T-helper 2 cell treated with Interferon-gamma antibody and Interleukin-4, amounts not matched to agents 5 μg/mL and 100 μg/mL, for 36 hours (primary cell): ENCODE results near the gene MAP3K14.
"Not testable (repeated sequence)": the region's sequence is repeated elsewhere in the genome, so short reads cannot be mapped to it uniquely, and the experiment has no call there.

Experiments
- DNase-seq: peaks from one replicate; pipeline ENCODE4 v3.0.0; 2021; ENCODE audit warnings: low spot score
- H3K27ac Mint-ChIP-seq: one replicate; pipeline ENCODE4 v1.8.0; 2021; ENCODE audit warnings: mild to moderate bottlenecking, mixed read lengths
- H3K27me3 Mint-ChIP-seq: one replicate; pipeline ENCODE4 v1.8.0; 2021; ENCODE audit warnings: low read depth, mixed read lengths
- H3K36me3 Mint-ChIP-seq: one replicate; pipeline ENCODE4 v1.8.0; 2021; ENCODE audit warnings: low read depth, mixed read lengths
- H3K4me1 Mint-ChIP-seq: one replicate; pipeline ENCODE4 v1.8.0; 2021; ENCODE audit warnings: low read depth, mixed read lengths
- H3K4me3 Mint-ChIP-seq: one replicate; pipeline ENCODE4 v1.8.0; 2022; ENCODE audit warnings: mild to moderate bottlenecking, moderate library complexity, mixed read lengths
- H3K9me3 Mint-ChIP-seq: one replicate; pipeline ENCODE4 v1.8.0; 2021; ENCODE audit warnings: mixed read lengths

The MAP3K14 gene

DNA sequence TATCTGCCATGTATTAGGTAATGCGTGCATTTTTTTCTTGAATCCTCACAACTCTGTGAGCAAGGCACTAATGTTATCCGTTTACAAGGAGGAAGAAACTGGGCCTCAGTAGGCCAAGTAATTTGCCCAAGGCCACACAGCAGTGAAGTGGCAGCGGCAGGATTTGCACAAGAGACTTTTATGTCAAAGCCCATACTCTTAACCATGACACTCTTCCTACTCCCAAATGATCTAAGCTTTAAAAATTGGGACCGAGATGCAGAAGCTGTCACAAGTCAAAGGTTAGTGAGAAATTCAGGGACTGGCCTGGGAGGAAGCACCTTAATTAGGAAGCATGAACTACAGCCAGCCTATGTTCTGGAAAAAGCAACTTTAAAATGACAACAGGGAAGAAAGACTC, 10.7 kb downstream of the MAP3K14 start:
- no peak for DNase-seq
- Mint-ChIP-seq H3K4me3 (peak overlapping the region; percentile 34), H3K9me3 (no peaks in the 10 kb centered on the region), H3K36me3 (peaks cover 48% of the 10 kb centered on the region), H3K27me3 (no peaks in the 10 kb centered on the region), H3K27ac (peak overlapping the region; percentile 82), H3K4me1 (peaks cover 64% of the 10 kb centered on the region)

DNA sequence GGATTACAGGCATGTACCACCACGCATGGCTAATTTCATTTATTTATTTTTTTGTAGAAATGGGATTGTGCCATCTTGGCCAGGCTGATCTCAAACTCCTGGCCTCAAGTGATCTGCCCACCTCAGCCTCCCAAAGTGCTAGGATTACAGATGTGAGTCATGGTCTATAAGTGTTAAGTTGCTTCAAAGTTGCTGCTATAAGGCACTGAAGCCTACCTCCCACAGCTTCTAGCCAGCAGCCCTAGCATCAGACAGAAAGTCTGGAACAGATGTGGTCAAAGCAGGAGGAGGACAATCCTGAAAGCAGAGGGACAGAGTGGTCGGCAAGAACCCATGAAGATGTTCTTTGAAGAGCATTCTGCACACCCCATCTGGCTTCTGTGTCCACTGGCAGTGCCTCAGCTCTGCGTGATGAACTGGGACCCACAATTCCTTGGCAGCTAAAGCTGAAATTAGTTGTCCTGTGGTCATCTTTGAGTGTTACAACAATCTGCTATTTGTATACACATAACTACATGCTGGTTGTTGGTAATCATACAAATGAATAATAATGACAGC, 11.2 kb downstream of the MAP3K14 start:
- Mint-ChIP-seq H3K27me3 (no peaks in the 10 kb centered on the region), H3K36me3 (peaks cover 44% of the 10 kb centered on the region), H3K4me1 (peaks cover 62% of the 10 kb centered on the region), H3K27ac (peak overlapping the region; percentile 82), H3K4me3 (peak overlapping the region; percentile 34), H3K9me3 (no peaks in the 10 kb centered on the region)
- DNase-seq, result no peak

DNA sequence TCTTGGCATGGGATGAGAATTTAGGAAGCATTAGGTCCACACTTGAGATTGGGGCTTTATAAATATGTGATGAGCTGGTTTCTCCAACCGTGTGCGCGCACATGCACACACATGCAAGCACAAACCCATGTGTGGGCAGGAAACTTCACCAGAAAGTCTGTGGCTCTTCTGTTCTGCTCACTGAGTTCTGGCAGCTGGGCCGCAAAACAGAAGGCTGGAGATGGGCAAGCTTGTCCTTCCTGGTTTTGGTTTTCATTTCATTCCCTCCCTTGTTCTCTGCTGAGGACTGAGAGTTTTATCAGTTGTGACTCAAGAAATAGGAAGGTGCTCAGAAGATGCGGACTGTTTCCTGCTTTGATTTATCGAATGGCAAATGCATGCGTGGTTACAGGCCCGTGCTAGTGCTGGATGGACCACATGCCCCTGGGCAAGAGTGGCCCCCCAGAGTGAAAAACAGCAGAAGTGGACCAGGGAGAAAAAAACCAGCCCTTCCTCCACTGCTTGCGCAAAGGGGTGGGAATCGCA, 14.1 kb downstream of the MAP3K14 start:
- DNase-seq, result peak; percentile 64
- Mint-ChIP-seq H3K27ac (peak overlapping the region; percentile 86), H3K27me3 (no peaks in the 10 kb centered on the region), H3K9me3 (no peaks in the 10 kb centered on the region), H3K4me3 (peak overlapping the region; percentile 81), H3K36me3 (peaks cover 35% of the 10 kb centered on the region), H3K4me1 (peaks cover 66% of the 10 kb centered on the region)

DNA sequence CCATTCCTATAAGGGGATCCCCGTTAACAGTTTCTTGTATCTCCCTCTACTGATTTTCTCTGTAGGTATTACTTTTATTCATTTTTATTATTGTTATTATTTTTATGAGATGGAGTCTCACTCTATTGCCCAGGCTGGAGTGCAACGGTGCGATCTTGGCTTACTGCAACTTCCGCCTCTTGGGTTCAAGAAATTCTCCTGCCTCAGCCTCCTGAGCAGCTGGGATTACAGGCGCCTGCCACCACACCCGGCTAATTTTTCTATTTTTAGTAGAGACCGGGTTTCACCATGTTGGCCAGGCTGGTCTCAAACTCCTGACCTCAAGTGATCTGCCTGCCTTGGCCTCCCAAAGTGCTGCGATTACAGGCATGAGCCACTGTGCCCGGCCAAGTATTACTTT, 14.6 kb downstream of the MAP3K14 start:
- H3K27ac Mint-ChIP-seq, result peak overlapping the region; percentile 86
- not testable (repeated sequence) for DNase-seq, H3K9me3 Mint-ChIP-seq, H3K27me3 Mint-ChIP-seq
- peaks cover 32% of the 10 kb centered on the region for H3K36me3 Mint-ChIP-seq
- peak overlapping the region; percentile 81 for H3K4me3 Mint-ChIP-seq
- peaks cover 64% of the 10 kb centered on the region for H3K4me1 Mint-ChIP-seq

DNA sequence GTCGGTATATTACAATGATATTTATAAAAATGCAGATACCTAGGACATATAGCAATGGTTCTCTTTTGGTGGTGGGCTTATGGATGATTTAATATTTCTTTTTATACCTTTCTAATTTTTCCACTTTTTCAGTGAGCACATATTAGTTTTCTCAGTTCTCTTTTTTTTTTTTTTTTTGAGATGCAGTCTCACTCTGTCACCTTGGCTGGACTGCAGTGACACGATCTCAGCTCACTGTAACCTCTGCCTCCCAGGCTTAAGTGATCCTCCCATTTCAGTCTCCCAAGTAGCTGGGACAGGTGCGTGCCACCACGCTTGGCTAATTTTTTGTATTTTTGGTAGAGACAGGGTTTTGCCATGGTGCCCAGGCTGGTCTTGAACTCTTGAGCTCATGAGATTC, 15.1 kb downstream of the MAP3K14 start:
- no peaks in the 10 kb centered on the region for H3K27me3 Mint-ChIP-seq
- H3K9me3 Mint-ChIP-seq, result no peaks in the 10 kb centered on the region
- peaks cover 68% of the 10 kb centered on the region for H3K4me1 Mint-ChIP-seq
- H3K4me3 Mint-ChIP-seq, result no peak overlapping the region
- no peak for DNase-seq
- peaks cover 36% of the 10 kb centered on the region for H3K36me3 Mint-ChIP-seq
- no peak overlapping the region for H3K27ac Mint-ChIP-seq

DNA sequence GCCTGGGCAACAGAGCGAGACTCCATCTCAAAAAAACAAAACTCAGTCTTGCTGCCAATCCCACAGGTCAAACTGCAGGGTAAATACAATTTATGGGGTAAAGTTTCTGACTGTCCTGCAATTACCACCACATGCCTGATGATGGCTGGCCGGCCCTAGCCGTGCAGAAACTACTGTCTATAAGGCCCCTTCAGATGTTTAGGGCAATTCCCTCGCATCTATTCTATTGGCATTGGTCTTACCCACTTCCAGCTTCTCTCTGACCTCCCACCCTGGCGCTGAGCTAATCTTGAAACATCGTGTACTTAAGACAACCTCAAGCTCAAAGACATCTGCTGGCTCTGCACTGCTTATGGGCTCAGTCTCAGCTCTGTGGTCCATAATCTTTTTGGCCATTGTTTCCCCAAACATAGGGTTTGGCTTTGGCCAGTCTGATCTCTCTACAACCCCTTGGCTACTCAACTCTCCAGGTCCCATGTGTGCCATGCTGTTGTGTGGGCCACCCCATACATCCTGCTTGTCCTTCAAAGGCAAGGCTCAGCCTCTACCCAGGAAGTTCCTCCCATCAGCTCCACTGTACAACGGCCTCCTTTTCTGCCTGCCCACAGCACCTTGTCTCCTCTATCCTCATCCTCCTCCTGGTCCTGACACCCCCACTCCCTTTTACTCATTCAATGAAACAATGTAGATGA, 16.6 kb downstream of the MAP3K14 start:
- peak overlapping the region; percentile 62 for H3K27ac Mint-ChIP-seq
- peaks cover 39% of the 10 kb centered on the region for H3K36me3 Mint-ChIP-seq
- peak overlapping the region; percentile 2 for H3K4me3 Mint-ChIP-seq
- H3K9me3 Mint-ChIP-seq, result no peaks in the 10 kb centered on the region
- H3K27me3 Mint-ChIP-seq, result no peaks in the 10 kb centered on the region
- peaks cover 71% of the 10 kb centered on the region for H3K4me1 Mint-ChIP-seq
- DNase-seq, result no peak

DNA sequence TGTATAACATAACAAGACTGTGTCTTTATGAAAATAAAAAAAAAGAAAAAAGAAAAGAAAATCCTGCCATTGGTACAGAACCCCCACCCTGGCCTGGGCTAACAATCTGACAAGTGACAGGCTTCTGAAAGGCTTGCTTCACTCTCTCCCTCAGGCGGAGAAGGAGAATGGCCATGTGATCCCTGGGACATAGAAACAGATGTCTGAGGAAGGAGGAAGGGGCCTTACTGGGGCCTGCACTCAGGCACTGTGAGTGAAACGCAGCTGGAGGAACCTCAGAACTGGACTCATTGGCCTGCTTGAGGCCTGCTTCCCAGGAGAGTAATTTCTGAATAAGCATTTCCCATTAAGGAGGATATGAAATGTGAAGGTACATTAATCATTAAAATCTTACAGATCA, 17.5 kb downstream of the MAP3K14 start:
- peaks cover 68% of the 10 kb centered on the region for H3K4me1 Mint-ChIP-seq
- no peak for DNase-seq
- H3K4me3 Mint-ChIP-seq, result no peak overlapping the region
- H3K9me3 Mint-ChIP-seq, result no peaks in the 10 kb centered on the region
- H3K27me3 Mint-ChIP-seq, result no peaks in the 10 kb centered on the region
- H3K27ac Mint-ChIP-seq, result peak overlapping the region; percentile 55
- H3K36me3 Mint-ChIP-seq, result peaks cover 36% of the 10 kb centered on the region

DNA sequence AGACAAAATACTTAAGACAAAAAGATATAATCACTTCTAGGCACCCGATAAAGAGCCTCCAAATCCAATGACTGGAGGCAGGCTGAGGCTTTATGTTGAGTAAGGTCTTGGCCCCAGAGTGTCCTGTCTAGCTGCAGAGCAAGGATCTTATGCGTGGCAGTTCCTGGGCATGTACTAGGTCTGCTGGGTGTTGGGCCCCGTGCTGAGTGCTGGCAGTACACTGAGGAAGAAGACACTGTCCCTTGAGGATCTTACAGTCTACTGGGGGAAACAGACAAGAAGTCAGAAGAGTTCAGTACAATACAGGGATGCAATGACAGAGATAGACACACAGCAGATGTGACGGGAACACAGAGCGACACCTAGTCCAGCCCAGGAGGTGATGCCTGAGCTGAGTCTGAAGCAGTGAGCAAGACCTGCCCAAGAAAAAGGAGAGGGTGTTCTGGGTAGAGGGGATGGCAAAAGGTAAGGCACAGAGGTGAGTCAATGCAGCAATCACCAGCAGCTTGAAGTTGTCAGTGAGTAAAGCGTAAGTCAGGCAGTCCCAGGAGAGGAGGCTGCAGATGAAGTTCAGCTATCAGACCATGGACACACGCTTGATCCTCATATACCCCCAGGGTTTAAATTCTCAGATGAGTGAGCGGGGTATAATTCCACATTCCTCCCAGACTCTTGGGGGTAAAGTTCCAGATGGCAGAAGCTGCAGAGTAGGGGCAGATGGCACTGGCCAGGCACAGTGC, 18.1 kb downstream of the MAP3K14 start:
- DNase-seq, result no peak
- Mint-ChIP-seq H3K27me3 (no peaks in the 10 kb centered on the region), H3K27ac (peak overlapping the region; percentile 55), H3K9me3 (no peaks in the 10 kb centered on the region), H3K36me3 (peaks cover 37% of the 10 kb centered on the region), H3K4me1 (peaks cover 73% of the 10 kb centered on the region), H3K4me3 (no peak overlapping the region)

DNA sequence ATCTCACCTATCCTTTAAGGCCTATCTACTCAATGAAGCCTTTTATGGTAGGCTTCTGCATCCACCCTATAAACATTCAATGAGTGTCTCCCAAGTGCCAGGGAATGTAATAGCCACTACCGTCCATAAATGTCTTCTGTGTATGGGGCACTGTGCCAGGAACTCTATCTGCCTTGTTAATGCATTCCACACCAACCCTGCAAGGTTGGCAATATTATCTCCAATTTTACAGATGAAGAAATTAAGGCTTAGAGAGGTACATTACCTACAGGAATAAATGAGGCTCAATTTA, 20.0 kb downstream of the MAP3K14 start:
- H3K36me3 Mint-ChIP-seq, result peaks cover 37% of the 10 kb centered on the region
- H3K9me3 Mint-ChIP-seq, result no peaks in the 10 kb centered on the region
- peak overlapping the region; percentile 51 for H3K4me3 Mint-ChIP-seq
- DNase-seq, result no peak
- no peaks in the 10 kb centered on the region for H3K27me3 Mint-ChIP-seq
- peaks cover 68% of the 10 kb centered on the region for H3K4me1 Mint-ChIP-seq
- peak overlapping the region; percentile 73 for H3K27ac Mint-ChIP-seq

DNA sequence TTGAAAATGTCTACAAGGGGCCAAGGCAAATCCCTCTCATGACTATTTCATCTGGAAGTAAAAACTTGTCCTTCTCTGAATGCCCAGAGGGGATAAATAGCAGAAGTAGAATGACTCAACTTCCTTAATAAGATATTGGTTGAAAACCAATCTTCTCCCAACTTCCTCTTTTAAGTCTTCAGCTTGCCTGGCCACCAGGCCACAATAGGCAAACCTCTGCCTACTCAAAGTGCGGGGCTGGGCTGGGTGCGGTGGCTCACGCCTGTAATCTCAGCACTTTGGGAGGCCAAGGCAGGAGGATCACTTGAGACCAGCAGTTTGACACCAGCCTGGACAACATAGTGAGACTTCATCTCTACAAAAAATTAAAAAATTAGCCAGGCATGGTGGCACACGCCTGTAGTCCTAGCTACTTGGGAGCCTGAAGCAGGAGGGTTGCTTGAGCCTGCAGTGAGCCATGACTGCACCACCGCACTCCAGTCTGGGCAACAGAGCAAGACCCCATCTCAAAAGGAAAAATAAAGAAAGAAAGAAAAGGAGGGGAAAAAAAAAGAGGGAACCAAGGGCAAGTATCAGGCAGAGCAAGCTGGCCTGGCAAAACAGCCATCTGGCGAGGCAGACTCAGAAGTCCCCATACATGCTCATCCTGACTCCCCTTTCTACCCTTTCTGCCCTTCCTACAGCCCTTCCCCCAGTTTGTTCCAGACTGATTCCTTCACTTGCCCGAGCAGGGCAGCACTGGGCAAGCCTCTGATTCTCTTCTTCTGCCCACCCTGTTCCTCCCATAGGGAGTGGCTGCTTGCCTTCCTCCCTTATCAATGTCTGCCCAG, 20.6 kb downstream of the MAP3K14 start:
- peak overlapping the region; percentile 73 for H3K27ac Mint-ChIP-seq
- peaks cover 37% of the 10 kb centered on the region for H3K36me3 Mint-ChIP-seq
- no peaks in the 10 kb centered on the region for H3K27me3 Mint-ChIP-seq
- H3K4me3 Mint-ChIP-seq, result peak overlapping the region; percentile 51
- no peak for DNase-seq
- H3K9me3 Mint-ChIP-seq, result no peaks in the 10 kb centered on the region
- peaks cover 64% of the 10 kb centered on the region for H3K4me1 Mint-ChIP-seq

DNA sequence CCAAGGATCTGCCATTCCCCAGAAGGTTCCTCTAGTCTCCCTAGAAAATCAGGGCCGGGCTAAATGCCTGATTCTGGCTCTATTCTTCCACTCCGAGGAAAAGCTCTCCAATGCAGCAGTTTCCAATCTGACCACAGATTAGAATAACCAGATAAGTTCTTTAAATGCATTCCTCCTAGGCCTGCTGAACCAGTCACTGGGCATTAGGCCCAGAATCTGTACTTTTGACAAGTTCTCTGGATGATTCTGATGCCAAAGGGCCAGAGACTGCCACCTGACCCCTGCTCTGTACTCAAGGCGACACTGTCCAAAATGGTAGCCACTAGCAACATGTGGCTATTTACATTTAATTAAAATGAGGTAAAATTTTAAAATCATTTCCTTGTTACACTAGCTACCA, 22.3 kb downstream of the MAP3K14 start:
- Mint-ChIP-seq H3K9me3 (no peaks in the 10 kb centered on the region), H3K4me3 (no peak overlapping the region), H3K36me3 (peaks cover 43% of the 10 kb centered on the region), H3K27ac (no peak overlapping the region), H3K27me3 (no peaks in the 10 kb centered on the region), H3K4me1 (peaks cover 65% of the 10 kb centered on the region)
- DNase-seq, result no peak

DNA sequence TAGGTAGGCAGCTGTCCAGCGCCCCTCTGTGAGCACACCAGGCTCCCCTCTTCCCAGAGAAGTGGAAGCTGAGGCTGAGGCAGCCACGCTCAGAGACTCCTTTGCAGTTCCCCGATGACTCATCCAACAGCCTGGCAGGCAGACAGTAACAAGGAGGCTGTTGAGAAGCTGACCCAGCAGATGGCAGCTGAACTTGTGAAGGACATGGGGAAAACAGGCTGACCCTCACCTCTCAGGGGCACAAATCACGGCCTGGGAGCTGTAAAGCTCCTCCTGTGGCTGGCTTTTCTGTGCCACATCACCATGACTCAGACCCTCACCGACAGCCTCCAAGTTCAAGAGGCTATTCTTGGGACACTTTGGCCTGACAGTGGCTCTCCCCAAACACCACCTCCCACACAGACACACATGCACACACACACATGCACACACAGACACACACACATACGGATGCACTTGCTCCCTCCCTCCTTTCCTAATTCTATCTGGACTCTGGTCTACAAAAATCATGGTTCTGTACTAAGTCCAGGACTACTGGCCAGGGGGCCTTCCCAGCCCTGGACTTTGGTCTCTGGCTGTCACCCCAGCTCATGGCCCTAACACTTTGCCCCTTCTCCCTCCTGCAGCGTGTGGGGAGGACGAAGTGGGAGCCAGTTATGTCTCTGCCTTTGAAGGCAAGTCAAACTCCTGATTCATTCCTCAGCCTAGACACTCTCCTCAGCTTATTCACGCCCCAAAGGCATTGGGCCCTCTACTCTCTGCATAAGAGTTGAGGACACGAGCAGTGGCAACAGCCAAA, 23.2 kb downstream of the MAP3K14 start:
- H3K36me3 Mint-ChIP-seq, result peaks cover 42% of the 10 kb centered on the region

DNA sequence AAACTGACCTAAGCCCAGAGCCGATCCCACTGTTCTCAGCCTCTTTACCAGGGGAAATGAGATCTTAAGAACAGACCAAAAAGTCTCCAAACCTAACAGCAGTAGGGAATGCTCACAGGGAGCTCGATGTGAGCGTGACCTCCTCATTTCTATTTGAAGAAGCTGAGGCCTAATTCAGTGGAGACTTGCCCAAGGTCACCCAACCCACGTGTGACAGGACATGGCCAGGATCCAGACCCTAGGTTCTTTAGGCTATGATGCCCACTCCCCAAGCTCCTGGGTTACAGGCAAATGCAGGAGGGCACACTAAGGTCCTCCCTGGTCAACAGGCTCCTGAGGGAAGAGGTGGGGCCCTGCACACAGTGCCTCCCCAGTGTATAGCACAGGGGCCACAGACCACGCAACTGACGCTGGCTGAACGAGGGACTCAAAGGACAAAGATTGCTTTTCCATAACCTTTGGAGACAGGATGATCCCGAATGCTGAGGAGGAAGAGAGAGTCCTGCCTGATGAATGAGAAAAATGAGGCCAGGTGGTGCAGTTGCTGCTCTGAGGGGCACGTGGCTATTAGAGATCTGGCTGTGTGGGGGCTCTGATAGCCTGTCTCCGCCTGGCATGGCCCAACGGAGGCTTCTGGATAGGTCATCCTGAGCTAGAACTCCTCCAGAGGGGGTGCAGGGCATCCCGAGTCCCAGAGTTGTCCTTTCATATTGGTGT, 24.0 kb downstream of the MAP3K14 start:
- no peaks in the 10 kb centered on the region for H3K9me3 Mint-ChIP-seq
- no peaks in the 10 kb centered on the region for H3K27me3 Mint-ChIP-seq
- H3K27ac Mint-ChIP-seq, result peak overlapping the region; percentile 19
- DNase-seq, result no peak
- H3K36me3 Mint-ChIP-seq, result peaks cover 40% of the 10 kb centered on the region
- H3K4me3 Mint-ChIP-seq, result no peak overlapping the region
- H3K4me1 Mint-ChIP-seq, result peaks cover 48% of the 10 kb centered on the region

More for the DNA sequence above, 23.2 kb downstream of the MAP3K14 start:
- Mint-ChIP-seq H3K4me1 (peaks cover 56% of the 10 kb centered on the region), H3K27me3 (no peaks in the 10 kb centered on the region), H3K27ac (peak overlapping the region; percentile 66), H3K4me3 (no peak overlapping the region), H3K9me3 (no peaks in the 10 kb centered on the region)
- DNase-seq, result no peak
